ENCODE data around the gene BBS9.

BBS9 gene

GRCh38 chr7:33556472-33556871 lies 427.1 kb downstream of the BBS9 start:
- no peak for DNase-seq
- intact Hi-C loops (cut with DNase I) = no loop called here

GRCh38 chr7:33558549-33559323 lies 429.4 kb downstream of the BBS9 start:
- intact Hi-C loops (cut with DNase I) = no loop called here
- DNase-seq = no peak

- intact Hi-C loops (cut with DNase I) = no loop called here
- DNase-seq = no peak
Measured at GRCh38 chr7:33559324-33559710, 430.0 kb downstream of the BBS9 start.

- intact Hi-C loops (cut with DNase I) = no loop called here
- DNase-seq = no peak
Measured at GRCh38 chr7:33562996-33563395, 433.6 kb downstream of the BBS9 start.

GRCh38 chr7:33563651-33564050 lies 434.3 kb downstream of the BBS9 start:
- no peak for DNase-seq
- intact Hi-C loops (cut with DNase I) = no loop called here

- DNase-seq = no peak
- intact Hi-C loops (cut with DNase I) = no loop called here
Measured at GRCh38 chr7:33578166-33578565, 448.8 kb downstream of the BBS9 start.

- intact Hi-C loops (cut with DNase I) = no loop called here
- DNase-seq = no peak
Measured at GRCh38 chr7:33578881-33579672, 449.7 kb downstream of the BBS9 start.

GRCh38 chr7:33579673-33579960 lies 450.3 kb downstream of the BBS9 start:
- intact Hi-C loops (cut with DNase I) = no loop called here
- DNase-seq = no peak

GRCh38 chr7:33581236-33581635 lies 451.9 kb downstream of the BBS9 start:
- intact Hi-C loops (cut with DNase I) = no loop called here
- no peak for DNase-seq

GRCh38 chr7:33582104-33582503 lies 452.7 kb downstream of the BBS9 start:
- intact Hi-C loops (cut with DNase I) = no loop called here
- DNase-seq = no peak

GRCh38 chr7:33582533-33582932 lies 453.2 kb downstream of the BBS9 start:
- intact Hi-C loops (cut with DNase I) = no loop called here
- DNase-seq = no peak

GRCh38 chr7:33589911-33590310 lies 460.5 kb downstream of the BBS9 start:
- DNase-seq = no peak
- intact Hi-C loops (cut with DNase I) = no loop called here

- no peak for DNase-seq
- intact Hi-C loops (cut with DNase I) = no loop called here
Measured at GRCh38 chr7:33590916-33591315, 461.6 kb downstream of the BBS9 start.

GRCh38 chr7:33591490-33591889 lies 462.1 kb downstream of the BBS9 start:
- intact Hi-C loops (cut with DNase I) = no loop called here
- DNase-seq = no peak

GRCh38 chr7:33592718-33593117 lies 463.4 kb downstream of the BBS9 start:
- intact Hi-C loops (cut with DNase I) = no loop called here
- no peak for DNase-seq

GRCh38 chr7:33593611-33594010 lies 464.2 kb downstream of the BBS9 start:
- intact Hi-C loops (cut with DNase I) = no loop called here
- no peak for DNase-seq

GRCh38 chr7:33596686-33597085 lies 467.3 kb downstream of the BBS9 start:
- intact Hi-C loops (cut with DNase I) = no loop called here
- no peak for DNase-seq

GRCh38 chr7:33597181-33597580 lies 467.8 kb downstream of the BBS9 start:
- DNase-seq = no peak
- intact Hi-C loops (cut with DNase I) = no loop called here

GRCh38 chr7:33601101-33601500 lies 471.7 kb downstream of the BBS9 start:
- intact Hi-C loops (cut with DNase I) = no loop called here

GRCh38 chr7:33601884-33602283 lies 472.5 kb downstream of the BBS9 start:
- no peak for DNase-seq
- intact Hi-C loops (cut with DNase I) = no loop called here

More at GRCh38 chr7:33601101-33601500, 471.7 kb downstream of the BBS9 start:
- no peak for DNase-seq

- intact Hi-C loops (cut with DNase I) = no loop called here
- no peak for DNase-seq
Measured at GRCh38 chr7:33604056-33604455, 474.7 kb downstream of the BBS9 start.

Measured in head of caudate nucleus (tissue), 42 donors.